SK-N-SH treated with all-trans-retinoic acid at 6 μM for 48 hours (cell line): ENCODE data around the gene CHKB.

Experiments used
- ARNTL ChIP-seq: fragments of 450-650 bp; formaldehyde crosslinking; IDR thresholded peaks from 2 replicates; pipeline ENCODE4 v1.5.0; 2020; ENCODE audit warnings: low read depth, mild to moderate bottlenecking, moderate library complexity, borderline replicate concordance
- CREB5 ChIP-seq: fragments of 250-450 bp; sonication (Bioruptor Pico); IDR thresholded peaks from 2 replicates; pipeline ENCODE4 v1.5.1; 2020; ENCODE audit warnings: low read depth, mild to moderate bottlenecking, moderate library complexity
- ESRRG ChIP-seq: fragments of 250-450 bp; sonication (Bioruptor Pico); IDR thresholded peaks from 2 replicates; pipeline ENCODE4 v1.6.1; 2021; ENCODE audit warnings: mild to moderate bottlenecking
- ISL1 ChIP-seq: fragments of 250-450 bp; sonication (Bioruptor Pico); IDR thresholded peaks from 2 replicates; pipeline ENCODE4 v2.1.2; 2022; ENCODE audit warnings: mild to moderate bottlenecking, moderate library complexity
- PATZ1 ChIP-seq: fragments of 250-450 bp; sonication (Bioruptor Pico); IDR thresholded peaks from 2 replicates; pipeline ENCODE4 v1.8.0; 2020; ENCODE audit warnings: mild to moderate bottlenecking, moderate library complexity, borderline replicate concordance
- POU6F1 ChIP-seq: fragments of 250-450 bp; sonication (Bioruptor Pico); IDR thresholded peaks from 2 replicates; pipeline ENCODE4 v1.8.0; 2021; ENCODE audit warnings: low read depth, mild to moderate bottlenecking, moderate library complexity, borderline replicate concordance
- RARB ChIP-seq: fragments of 250-450 bp; sonication (Bioruptor Pico); IDR thresholded peaks from 2 replicates; pipeline ENCODE4 v1.8.0; 2021; ENCODE audit warnings: mild to moderate bottlenecking, moderate library complexity
- TCF4 ChIP-seq: fragments of 250-450 bp; sonication (Bioruptor Pico); IDR thresholded peaks from 2 replicates; pipeline ENCODE4 v1.8.0; 2021; ENCODE audit warnings: mild to moderate bottlenecking, moderate library complexity, borderline replicate concordance
- ZFP3 ChIP-seq: fragments of 250-450 bp; sonication (Bioruptor Pico); IDR thresholded peaks from 2 replicates; pipeline ENCODE4 v1.5.0; 2020; ENCODE audit warnings: mild to moderate bottlenecking, moderate library complexity
- ZFP30 ChIP-seq: fragments of 450-650 bp; formaldehyde crosslinking; IDR thresholded peaks from 2 replicates; pipeline ENCODE4 v1.5.0; 2022; ENCODE audit warnings: mild to moderate bottlenecking, moderate library complexity
- ZNF565 ChIP-seq: fragments of 450-650 bp; formaldehyde crosslinking; conservative IDR thresholded peaks from 2 replicates; pipeline ENCODE4 v1.5.0; 2020; ENCODE audit warnings: low read depth, mild to moderate bottlenecking, moderate library complexity

GRCh38 chr22:50529897-50530579, 52.6 kb downstream of the CHKB start, which contains the start of gene TYMP:
- TF ChIP-seq PATZ1 (CRISPR knock-in tag) = no peak
- TF ChIP-seq ARNTL = no peak
- TF ChIP-seq CREB5 (CRISPR knock-in tag) = no peak
- TF ChIP-seq ZNF565 = no peak
- no peak for TF ChIP-seq RARB (CRISPR knock-in tag)
- TF ChIP-seq ESRRG (CRISPR knock-in tag) = no peak
- TF ChIP-seq POU6F1 (CRISPR knock-in tag) = no peak
- TF ChIP-seq ZFP3 (CRISPR knock-in tag) = no peak
- no peak for TF ChIP-seq TCF4 (CRISPR knock-in tag)
- no peak for TF ChIP-seq ISL1 (CRISPR knock-in tag)
- no peak for TF ChIP-seq ZFP30 (CRISPR knock-in tag)
